GM18861 (cell line): Measurements from ENCODE around the gene SETDB2.
A peak's percentile ranks its signal among the peaks of the same experiment; 100 is the strongest.
"Not testable (repeated sequence)": the region's sequence is repeated elsewhere in the genome, so short reads cannot be mapped to it uniquely, and the experiment has no call there.

Experiments
- ATAC-seq: cut with Tn5 transposase; IDR thresholded peaks from one replicate; pipeline ENCODE4 v1.9.1; 2021; ENCODE audit not compliant: unreplicated experiment

Gene SETDB2

DNA sequence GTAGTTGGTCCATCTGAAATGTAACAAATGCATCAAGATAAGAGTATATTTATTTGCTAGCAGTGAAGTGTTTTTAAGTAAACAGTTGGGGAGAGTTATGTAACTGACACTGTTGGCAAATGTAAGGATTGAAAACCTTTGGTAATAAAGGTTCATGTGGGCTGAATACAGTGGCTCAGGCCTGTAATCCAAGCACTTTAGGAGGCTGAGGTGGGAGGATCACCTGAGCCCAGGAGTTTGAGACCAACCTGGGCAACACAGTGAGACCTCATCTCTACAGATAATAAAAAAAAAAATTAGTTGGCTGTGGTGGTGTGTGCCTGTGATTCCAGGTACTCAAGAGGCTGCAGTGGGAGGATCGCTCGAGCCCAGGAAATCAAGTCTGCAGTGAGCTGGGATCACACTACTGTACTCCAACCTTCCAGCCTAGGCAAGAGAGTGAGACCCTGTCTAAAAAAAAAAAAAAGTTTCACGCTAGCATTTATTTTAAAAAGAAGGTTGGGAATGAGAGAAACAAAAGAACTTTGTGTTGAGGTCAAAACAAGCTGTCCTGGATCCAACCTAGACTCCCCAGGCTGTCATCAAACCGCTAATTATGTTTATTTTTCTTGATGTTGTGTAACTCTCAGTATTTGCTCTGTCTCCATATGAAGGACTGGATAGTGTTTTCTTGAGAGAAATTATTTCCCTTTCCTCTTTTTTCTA, 20.7 kb downstream of the SETDB2 start:
- ATAC-seq: no peak

DNA sequence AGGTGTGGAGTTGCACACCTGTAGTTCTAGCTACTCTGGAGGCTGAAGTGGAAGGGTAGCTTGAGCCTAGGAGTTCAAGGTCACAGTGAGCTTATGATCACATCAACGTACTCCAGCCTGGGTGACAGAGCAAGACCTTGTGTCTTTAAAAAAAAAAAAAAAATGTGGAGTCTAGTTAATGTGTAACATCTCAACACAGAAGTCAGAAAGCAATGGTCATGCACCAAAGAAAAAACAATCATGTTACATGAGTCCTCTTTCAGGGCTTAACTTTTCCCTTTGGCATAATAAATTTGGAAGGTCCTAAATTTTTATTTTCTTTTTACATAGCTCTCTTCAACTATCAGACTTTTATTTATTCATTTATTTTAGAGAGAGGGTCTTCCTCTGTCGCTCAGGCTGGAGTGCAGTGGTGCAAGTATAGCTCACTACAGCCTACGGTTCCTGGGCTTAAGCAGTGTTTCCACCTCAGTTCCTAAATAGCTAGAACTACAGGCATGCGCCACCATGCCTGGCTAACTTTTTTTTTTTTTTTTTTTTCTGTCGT, 22.3 kb downstream of the SETDB2 start:
- ATAC-seq: no peak

DNA sequence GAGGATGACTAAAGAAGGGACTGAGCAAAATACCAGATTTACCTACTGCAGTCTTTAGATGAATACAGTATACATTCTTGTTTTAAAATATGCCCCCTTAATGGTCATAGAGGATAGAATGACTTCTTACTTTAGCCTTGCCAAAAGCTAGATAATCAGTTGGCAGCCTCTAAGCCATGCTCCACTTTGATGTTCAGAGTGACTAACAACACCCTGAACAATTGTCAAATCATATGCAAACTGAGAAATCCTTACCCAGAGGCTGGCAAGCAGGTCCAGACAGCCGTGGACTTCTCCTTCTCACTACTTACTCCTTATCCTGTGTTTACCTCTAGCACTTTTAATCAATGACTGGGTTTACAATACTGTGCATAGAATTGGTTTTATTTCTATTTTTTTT, 28.1 kb downstream of the SETDB2 start:
- no peak for ATAC-seq

DNA sequence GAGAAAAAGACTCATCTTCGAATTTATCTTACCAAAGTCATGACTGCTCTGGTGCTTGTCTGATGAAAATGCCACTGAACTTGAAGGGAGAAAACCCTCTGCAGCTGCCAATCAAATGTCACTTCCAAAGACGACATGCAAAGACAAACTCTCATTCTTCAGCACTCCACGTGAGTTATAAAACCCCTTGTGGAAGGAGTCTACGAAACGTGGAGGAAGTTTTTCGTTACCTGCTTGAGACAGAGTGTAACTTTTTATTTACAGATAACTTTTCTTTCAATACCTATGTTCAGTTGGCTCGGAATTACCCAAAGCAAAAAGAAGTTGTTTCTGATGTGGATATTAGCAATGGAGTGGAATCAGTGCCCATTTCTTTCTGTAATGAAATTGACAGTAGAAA, 32.5 kb downstream of the SETDB2 start:
- ATAC-seq: no peak

DNA sequence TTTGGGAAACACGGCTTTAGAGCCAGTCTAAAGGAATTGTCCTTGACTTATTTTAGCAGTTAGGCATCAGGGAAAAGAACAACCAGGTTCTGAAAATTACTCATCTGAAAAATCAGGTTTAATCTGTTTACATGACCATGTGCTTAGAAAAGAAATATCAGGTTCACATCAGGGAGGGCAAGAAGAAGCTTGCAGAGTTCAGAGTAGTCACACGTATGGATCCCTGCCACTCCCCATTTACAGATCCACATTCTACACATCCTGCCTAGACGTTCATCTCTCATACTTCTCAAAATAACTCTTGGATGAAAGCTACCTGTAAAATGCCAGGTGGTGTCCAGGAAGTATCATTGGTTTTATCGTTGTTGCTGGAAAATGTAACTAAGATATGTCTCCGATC, 37.7 kb downstream of the SETDB2 start:
- no peak for ATAC-seq

DNA sequence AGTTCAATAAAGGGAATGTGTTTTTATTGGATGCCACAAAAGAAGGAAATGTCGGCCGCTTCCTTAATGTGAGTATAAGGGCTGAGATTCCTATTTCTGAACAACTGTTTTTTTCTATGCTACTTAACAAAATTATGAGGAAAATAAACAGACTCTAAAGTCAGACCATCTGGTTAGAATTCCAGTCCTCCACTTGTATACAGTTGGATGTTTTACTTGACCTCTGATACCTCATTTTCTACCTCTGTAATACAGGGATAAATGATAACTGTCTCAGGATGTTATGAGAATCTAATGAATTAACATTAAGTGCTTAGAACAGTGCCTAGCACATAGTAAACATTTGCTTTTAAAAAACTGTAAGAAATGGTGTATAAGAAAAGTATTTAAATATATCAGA, 44.5 kb downstream of the SETDB2 start:
- ATAC-seq: no peak

DNA sequence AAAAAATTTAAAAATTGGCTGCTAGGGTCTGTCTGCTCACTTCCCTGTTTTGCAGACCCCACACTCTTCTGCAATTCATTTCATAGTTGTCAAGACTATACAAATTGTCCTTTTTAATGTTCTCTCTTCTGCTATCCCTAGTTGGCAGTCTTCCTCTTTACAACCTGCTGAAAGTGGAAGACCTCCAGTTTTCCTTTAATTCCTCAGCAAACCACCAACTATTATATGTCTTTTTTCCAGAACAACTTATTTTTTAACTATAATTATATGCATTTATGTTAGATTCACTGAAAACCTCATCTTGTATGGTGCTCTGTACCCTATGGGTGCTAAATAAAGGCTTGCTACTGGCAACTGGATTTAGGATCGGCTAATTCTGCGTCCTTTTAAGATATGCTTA, 50.6 kb downstream of the SETDB2 start:
- ATAC-seq: no peak

DNA sequence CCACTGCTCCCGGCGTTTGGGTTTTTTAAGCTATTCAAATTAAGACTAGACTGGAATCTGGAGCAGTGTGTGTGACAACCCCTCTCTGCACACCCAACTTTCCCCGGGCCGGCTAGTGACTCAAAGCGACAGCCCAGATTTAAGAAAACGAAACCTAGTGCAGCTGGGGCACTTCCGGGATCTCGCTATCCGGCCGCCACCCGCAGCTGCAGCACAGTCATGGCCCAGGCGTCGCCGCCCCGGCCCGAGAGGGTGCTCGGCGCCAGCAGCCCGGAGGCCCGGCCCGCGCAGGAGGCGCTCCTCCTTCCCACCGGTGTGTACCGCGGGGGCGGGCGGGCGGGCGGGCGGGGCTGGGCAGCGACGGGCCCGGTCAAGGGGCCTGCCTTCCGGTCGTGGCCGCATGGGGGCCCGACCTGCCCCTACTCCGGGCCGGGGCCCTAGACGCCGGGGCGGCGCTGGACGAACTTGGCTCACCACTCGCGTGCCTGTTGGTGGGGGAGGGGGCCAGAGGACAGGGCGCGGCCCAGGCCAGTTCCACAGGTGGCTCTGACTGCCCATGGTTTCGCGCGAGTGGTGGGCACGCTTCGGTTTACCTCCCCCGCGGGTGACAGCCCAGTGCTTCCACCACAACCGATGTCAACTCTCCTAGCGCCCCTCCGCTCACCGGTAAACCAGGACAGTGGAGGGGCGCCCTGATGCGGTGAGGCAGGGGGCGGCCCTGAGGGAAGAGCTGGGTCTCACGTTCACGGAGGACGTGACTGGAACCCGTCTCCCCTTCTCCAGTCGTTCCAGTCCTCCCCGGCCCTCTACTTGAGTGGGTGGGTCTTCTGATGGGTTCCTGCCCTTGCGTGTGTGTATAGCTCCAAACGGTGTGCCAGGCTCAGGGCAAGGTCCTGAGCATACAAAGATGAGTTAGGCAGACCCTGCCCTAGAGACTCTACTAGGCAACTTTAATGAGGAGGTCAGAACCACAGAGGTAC, 52.0 kb downstream of the SETDB2 start, which contains the start of gene PHF11:
PHF11 (plus strand) TSS at position 171 of the 980 bp plus-strand sequence; CDS start at position 220, 49 bp downstream.
- ATAC-seq: peak; percentile 81

DNA sequence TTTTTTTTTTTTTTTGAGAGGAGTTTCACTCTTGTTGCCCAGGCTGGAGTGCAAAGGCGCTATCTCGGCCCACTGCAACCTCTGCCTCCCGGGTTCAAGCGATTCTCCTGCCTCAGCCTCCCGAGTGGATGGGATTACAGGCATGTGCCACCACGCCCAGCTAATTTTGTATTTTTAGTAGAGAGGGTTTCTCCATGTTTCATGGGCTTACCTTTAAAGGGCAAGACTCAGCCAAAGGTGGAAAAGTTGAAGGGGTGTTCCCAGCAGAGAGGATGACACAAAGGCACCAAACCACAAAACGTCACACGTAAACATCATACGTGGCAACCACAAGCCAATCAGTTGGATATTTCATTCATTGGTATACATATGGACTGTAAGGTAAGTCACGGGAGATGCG, 52.8 kb downstream of the SETDB2 start:
- ATAC-seq: not testable (repeated sequence)

DNA sequence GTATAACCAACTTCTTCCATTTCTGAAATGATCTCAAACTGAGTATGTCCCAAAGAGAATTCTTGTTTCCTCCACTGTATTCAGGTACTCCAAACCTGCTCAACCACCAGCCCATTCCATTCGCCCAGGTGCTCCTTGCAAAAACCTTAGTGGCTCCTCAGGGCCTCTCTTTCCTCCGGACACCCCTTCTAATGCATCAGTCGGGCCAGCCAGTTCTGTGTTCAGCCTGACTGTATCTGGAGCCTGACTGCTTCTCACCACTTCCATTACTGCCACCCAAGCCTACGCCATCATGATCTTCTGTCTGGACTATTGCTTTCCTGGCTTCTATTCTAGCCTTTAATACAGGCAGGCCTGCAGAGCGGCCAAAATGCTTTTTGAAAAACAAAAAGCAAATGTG, 53.2 kb downstream of the SETDB2 start:
- no peak for ATAC-seq

DNA sequence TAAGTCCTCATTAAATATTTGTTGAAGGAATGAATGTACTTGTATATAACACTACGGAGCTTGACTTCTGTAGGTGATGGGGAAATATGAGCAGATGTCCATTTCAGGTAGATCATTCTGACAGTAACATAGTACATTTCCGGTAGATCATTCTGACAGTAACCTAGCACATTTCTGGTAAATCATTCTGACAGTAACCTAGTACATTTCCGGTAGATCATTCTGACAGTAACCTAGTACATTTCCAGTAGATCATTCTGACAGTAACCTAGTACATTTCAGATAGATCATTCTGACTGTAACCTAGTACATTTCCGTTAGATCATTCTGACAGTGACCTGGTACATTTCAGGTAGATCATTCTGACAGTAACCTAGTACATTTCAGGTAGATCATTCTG, 54.1 kb downstream of the SETDB2 start:
- no peak for ATAC-seq

DNA sequence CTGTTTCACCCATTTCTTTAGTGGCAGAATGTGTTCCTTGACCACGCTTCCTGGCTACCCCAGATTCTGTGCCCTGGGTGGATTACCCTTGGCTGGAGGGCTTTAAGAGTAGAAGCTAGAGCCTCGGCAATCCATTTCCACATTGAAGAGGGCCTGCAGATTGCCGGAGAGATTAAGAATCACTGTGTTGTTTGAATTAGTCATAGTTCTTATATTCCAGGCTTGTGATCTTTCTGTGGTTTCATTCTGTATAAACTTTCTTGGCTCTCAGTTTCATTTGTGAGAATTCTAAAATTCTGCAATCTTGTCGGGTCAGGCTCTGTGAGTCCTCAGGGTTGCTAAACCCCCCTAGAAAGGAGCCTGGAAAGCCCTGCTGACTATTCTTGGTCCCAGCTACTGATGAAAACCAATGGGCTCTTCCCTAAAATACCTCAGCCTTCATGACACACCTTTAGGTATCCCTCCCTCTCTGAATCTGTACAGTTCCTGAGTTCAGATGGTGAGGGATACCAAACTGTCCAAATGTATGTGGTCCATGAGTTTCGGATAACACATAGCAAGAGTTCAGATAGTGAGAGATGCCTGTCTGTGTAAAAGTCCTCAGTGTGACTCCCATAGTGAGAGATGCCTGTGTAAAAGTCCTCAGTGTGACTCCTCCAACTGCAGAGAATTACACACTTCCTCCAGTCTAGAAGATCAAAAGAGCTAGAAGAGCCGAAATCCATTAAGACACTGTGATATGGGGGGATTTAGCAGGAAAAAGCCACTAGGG, 56.0 kb downstream of the SETDB2 start:
- ATAC-seq: no peak

DNA sequence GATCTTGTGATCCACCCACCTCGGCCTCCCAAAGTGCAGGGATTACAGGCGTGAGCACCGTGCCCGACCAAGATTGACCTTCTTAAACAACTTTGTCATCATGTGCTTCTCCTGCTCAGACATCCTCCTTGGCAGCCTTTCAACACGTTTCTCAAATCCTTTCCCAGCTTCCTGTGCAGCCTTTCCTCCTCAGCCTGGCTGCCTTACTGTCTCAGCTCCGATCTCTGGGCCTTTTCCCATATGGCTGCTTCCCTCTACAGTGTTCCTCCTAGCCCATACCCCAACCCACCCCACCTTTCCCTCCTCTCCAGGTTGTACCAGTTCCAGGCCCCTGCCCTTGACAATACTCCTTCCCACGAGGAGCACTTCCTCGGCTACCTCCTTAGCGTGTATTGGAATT, 58.9 kb downstream of the SETDB2 start:
- no peak for ATAC-seq

DNA sequence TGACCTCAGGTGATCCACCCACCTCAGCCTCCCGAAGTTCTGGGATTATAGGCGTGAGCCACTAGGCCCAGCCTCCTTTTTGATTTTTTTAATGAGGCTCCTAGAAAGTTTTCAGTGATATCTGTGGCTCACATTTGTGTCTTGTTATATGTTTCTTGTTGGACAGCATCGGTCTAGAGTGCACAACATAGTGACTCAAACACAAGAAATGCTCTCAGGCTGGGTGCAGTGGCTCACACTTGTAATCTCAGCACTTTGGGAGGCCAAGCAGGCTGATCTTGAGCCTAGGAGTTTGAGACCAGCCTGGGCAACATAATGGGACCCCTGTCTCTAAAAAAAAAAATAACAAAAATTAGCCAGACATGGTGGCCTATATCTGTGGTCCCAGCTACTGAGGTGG, 59.9 kb downstream of the SETDB2 start:
- ATAC-seq: no peak

DNA sequence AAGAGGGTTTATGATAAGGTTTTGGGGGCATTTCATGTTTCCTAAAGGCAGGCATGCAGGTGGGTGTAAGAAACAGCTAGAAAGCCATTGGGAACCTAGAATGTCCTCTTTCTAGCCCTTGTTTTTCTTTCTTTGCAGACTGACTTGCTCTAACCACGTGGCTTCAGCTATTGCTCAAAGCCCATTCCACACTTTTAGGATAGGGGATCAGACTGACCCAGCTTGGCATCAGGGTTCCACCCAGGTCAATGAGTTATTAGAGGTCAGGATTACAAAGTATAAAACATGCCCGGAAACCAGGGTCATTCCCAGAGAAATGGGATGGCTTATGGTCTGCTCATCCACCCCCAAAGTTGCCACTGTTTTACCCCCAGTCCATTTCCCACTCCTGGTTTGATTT, 68.5 kb downstream of the SETDB2 start:
- no peak for ATAC-seq

DNA sequence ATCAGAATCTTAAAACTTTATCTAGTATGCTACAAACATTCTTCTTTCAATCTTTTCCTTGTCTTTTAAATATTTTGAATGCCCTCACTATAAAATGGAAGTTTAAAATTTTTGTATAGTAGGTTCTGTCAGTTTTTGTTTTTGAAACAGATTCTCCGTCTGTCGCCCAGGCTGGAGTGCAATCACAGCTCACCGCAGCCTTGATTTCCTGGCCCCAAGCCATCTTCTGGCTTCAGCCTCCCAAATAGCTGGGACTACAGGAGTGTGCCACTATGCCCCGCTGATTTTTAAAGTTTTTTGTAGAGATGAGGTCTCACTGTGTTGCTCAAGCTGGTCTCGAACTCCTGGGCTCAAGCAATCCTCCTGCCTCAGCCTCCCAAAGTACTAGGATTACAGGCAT, 72.4 kb downstream of the SETDB2 start:
- no peak for ATAC-seq

DNA sequence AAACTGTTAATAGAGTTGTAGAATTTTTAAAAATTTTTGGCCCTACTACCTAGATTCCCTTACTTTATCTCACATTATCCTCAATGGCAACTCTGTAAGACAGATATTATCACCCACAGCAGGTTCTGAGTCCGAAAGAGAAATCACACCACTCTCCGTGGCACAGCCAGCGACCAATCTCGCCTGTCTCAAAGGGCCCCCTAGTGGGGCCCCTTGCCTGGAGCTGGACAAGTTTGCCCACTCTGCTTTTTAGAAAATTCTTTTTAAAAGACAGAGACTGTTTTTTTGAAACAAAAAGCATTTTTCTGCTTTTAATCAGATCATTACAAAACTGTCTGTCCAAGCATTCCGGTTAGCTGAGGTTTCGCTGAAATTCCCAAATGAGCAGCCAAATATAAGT, 73.4 kb downstream of the SETDB2 start:
- no peak for ATAC-seq

DNA sequence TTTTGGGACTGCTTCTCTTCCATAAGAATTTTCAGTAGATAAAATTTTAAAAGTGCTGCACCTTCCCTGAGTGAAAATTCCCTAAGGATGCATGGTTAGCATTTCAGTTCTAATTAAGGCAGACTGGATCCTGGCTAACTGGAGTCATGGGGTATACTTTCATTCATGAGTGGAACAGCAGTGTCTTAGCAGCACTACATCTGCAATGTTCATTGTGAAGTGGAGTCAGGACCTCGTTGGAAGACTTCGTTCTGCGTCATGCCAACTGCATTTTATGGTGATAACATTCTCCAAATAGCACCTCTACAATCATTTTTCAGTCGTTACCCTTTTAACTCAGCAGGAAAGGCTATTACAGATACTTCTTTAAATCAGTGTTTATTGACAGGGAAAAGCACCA, 77.2 kb downstream of the SETDB2 start:
- ATAC-seq: no peak

DNA sequence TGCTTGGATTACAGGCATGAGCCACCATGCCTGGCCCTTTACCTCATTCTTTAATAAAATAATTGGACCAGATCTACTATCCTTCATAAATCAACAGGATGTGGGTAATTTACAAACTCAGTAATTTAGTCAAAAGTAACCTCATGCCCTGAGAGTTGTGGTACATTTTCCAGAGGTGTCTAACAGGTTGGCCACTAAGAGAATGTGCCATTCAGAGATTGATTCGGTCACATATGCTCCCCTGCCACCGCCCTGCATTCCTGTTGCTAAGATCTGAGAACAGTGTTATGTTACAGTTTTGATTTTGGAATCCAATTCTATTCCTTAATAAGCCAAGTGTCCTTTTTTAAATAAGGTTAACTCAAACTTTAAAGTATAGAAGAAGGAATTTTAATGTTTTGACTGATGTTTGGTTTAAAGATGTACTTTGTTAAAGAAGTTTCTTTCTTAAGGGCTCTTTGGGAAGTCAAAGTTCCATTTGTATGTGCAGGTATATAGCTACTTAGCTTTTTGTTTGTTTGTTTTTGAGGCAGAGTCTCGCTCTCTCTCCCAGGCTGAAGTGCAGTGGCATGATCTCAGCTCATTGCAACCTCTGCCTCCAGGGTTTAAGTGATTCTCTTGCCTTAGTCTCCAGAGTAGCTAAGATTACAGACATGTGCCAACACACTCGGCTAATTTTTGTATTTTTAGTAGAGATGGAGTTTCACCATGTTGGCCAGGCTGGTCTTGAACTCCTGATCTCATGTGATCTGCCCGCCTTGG, 80.8 kb downstream of the SETDB2 start:
- no peak for ATAC-seq

DNA sequence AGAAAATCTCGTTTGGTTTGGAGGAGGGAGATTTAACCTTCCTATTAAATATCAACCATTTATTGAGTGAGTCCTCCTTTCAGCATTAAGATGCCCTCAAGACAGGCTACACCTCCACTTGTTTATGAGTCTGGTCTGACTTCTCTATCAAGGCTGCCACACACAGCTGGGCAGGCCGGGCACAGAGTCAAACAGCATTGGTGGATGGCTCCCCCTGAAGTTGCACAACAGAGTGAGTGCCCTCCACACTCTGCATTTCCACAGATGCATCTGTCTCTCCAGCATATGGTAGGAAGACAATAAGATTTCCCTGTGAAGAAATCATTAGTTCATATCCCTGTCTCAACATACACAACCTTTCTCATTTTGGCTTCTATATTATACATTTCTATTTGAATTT, 83.0 kb downstream of the SETDB2 start:
- no peak for ATAC-seq
